Measurements from ENCODE around the gene FBLN2.
"Not testable (repeated sequence)": the region's sequence is repeated elsewhere in the genome, so short reads cannot be mapped to it uniquely, and the experiment has no call there.

The FBLN2 gene

DNA sequence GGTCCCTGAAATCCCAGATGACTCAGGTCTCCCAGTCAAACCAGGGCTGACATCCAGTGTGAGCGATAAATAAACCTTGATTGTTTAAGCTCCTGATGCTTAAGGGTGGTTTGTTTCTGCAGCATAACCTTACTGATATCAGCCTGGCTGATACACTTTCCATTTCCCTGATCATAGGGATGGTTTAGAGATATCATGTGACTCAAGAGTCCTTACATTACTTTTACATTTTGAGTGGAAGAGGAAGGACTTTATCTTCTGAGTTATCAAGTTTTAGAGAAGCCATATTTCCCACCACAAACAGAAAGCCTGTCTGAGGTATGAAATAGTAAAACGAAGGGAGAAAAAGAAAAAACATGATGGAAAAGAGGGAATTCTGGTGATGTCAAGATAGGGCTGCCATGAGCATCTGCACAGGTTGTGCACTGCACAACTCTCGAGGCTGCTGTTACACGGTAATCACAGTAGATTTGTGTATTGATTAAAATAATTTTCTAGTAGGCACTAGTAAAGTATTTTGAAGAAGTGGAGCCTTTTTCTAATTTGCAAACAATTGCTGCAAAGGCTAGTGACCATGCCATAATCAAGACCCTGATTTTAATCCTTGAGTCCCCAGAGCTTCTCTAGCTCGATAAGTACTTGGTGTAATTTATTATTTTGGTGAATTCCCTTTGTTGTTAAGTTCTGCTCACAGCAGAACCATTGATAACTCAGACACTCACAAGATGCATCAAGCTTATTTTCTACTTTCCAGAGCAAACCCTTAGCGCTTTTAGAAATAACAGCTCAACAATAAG lies 34.1 kb upstream of the FBLN2 start:
- DNase-seq: no peak

DNA sequence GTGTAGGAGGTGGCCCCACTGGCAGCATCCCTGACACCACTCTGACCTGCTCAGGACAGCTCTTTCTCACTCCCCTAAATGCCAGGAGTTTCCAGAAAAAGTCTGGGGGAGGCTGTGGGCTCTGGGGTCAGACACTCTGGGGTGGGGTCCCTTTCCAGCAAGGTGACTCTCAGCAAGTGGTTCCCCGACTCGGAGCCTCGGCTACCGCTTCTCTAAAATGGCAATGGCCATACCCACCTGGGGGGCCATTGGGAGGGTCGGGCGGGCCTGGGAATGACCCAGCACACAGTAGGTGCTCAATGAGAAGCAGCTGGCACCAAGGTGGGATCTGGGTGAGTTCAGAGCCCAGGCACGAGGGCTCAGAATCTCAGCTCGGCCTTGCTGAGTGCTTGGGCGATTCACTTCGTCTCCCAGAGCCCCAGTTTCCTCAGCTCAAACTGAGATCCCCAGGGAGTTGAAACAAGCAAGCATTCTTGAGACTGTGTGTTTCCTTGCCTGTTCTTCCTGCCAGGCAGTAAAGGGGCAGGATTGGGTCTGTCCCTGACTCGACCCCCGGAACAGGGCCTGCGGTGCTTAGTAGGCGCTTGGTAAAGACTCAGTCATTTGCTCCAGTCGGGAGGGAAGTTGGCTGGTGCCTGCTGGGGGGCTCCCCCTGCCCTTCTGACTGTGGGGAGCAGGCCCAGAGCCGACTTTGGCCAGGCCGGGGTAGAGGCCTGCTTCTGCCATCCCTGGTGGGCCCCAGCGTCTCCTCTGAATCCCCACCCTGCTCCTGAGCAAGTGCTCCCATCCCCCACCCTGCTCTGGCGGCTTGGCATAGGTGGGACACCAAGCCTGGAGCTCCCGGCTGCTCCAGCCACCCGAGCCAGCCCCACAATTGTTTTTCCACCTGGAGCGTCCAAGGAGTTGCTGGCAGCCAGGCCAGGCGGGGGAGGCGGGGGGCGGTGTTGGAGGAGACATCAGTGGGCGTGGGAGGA lies 32.9 kb upstream of the FBLN2 start:
- no peak for DNase-seq

DNA sequence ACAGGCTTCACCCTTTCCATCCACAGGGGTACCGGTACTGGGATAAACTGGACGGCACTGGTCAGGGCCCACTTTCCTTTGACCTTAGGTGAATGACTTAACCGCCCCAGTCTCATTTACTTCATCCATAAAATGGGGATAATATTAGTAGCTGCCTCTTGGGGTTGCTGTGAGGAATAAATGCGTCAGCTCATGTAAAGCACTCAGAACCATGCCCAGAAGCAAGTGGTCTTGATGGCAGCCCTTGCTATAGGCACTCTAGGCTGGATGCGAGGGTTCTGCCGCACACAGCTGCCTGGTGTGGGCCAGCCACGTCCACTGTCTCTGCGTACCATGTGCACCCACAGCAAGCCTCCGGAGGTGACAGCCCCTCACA lies 32.2 kb upstream of the FBLN2 start:
- no peak for DNase-seq

GRCh38 chr3:13517253-13517977 lies 31.5 kb upstream of the FBLN2 start:
- DNase-seq: no peak

DNA sequence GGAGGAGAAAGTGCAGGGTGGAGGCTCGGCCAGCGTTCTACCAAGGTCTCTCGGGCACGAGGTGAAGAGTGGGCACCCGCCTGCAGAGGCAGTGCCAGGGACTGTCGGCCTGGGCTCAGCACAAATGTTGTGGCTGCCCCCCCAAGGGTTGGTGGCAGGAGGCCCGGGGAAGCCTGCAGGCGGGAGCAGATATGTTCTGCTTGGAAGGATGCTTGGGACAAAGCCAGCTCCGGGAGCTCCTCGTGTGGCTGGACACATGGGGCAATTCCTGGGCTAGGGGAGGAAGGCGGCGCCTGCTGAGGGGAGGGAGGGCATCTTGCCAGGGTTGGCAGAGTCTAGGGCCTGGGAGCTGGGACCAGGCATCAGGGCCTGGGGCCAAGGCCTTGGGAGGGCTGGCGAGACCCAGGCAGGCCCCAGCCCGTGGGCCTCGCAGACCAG lies 30.4 kb upstream of the FBLN2 start:
- DNase-seq: no peak

DNA sequence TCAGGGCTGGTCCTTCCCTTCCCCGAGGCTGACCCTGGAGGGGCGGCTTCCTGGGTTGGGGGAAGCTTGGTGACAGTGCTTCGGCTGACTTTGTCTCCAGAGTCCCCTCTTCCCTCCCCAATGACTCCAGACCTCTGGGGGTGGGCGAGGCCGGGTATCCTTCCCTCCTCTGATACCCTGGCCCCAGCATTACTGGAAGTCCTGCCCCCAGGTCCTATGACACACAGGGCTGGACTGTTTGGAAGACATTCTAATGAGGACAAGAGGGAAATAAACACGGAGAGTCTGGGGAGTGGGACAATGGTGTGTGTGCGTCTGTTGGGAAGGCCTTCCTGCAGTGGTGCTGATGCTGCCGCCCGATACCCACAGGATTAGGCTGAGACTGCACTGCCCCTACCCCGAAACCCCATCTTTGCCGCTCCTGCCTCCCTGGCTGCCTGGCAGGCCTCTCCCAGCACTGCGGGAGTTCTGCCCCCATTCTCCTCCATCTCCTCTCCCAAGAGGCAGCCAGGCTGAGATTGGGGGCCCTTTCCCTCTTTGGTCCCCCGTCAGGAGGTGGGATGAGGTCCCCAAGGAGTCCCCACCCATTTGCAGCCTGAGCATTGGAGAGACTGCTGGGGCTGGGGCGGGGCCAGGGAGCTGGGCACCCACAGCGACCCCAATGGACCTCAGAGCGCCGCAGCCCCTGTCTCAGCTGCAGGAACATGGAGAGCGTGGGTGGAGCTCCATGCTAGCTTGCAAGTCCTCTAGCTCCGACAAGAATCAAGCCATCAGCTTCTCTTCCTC lies 29.7 kb upstream of the FBLN2 start:
- DNase-seq: no peak

DNA sequence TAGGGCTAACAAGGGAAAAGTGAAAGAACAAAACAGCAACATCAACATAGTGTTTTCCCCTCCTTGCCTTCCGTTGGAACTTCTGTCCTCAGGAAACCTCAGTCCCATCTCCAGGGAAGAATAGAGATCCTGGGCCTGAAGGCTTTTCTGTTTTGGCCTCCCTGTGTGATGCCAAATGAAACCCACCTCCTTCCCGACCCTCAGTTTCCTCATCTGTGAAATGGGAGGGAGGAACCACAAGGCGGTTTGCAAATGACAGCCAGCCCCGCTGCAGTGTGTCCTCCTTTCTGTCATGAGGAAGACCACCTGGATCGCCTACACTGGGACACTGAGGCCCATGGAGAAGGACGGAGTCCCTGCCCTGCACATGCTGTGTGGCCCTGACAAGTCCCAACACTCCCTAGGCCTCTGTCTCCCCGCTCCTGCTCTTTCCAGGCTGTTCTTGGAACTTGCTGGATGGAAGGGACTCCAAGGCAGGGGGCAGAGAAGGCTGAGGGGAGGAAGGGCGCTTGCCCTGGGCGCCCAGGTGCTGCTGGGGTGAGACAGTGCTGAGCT lies 28.5 kb upstream of the FBLN2 start:
- no peak for DNase-seq

GRCh38 chr3:13521309-13521708 lies 27.6 kb upstream of the FBLN2 start:
- no peak for DNase-seq

GRCh38 chr3:13521749-13522148 lies 27.2 kb upstream of the FBLN2 start:
- not testable (repeated sequence) for DNase-seq

DNA sequence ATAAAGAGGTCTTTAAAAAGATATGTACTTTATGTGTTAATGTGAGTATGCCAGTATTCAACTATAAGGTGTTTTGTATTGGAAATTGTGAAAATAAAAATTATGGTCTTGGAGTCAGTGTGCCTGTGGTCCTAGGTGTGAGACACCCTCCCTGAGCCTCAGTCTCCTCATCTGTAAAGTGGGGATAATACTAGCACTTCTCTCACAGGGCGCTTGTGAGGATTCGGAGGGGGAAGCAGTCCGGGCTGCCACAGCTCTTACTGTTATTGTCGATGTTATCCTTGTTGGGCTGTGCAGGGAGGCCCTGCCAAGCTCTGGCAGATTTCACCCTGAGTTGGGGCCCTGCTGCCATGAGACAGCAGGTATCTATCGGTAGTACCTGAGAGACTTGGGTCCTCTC lies 26.7 kb upstream of the FBLN2 start:
- no peak for DNase-seq

GRCh38 chr3:13524979-13525669 lies 23.8 kb upstream of the FBLN2 start:
- no peak for DNase-seq

DNA sequence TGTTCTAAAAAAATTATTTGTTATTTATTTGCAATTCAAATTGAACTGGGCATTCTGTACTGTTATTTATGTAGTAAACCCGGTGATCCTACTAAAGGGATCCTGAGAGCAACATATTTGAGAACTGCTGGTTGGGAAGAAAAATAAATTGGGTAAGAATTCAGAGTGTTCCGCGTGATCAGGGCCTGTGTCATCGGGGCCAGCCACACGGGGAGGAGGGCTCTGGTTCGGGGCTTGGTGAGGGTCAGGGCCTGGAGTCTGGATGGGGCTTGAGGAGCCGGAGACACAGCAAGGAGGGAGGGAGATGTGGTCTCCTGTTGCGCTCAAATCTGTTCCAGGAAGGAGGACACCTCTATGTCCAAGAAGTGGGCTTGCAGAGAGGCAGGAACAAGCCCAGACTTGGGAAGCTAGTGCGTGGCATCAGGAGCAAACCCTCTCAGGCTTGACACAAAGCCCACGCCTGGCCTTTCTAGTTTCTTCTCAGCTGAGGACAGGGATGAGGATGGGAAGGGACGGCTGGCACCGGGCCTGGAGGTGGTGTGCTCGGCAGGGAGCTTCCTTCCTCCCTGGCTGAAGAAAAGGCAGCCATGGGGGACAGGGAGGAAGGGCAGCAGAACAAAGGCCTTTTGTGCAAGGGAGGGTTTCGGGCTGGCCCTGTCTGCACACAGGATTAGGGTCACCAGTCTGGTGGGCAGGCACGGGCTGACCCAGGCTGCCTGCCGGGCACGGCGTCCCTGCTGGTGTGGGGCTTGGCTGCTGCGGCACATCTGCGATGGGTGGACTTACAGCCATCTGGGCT lies 22.9 kb upstream of the FBLN2 start:
- DNase-seq: no peak

GRCh38 chr3:13526626-13526949 lies 22.3 kb upstream of the FBLN2 start:
- no peak for DNase-seq

DNA sequence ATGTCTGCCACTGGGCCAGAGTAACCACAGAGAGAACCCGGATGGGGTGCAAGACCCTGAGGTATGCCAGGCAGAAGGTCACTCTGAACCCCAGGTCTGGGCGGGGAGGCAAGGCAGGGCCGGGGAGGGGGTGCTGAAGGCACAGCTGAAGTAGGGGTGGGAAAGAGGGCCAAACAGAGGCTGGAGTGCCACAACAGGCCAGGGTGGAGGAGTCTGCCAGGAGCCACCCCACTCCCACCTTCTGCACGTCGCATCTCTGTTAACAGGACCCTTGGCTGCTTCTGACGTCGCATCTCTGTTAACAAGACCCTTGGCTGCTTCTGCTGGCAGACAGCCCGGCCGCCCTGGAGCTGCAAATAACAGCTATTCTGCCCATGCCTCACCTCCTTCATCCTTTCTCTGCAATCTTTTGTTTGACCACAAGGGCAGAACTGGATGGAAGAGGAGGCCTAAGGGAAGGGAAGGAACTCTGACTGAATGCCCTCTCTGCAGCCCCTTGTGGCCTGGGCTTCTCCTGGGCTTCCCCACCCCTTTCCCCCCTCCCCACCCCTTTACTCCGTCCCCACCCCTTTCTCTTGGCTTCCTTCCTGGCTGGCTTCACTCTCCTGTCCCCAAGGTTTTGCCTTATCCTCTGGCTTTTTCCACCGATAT lies 20.6 kb upstream of the FBLN2 start:
- no peak for DNase-seq

- DNase-seq: no peak
Observed at GRCh38 chr3:13529196-13530112, 19.5 kb upstream of the FBLN2 start.

- DNase-seq: no peak
Observed at GRCh38 chr3:13530241-13531009, 18.5 kb upstream of the FBLN2 start.

GRCh38 chr3:13532085-13532484 lies 16.8 kb upstream of the FBLN2 start:
- no peak for DNase-seq

DNA sequence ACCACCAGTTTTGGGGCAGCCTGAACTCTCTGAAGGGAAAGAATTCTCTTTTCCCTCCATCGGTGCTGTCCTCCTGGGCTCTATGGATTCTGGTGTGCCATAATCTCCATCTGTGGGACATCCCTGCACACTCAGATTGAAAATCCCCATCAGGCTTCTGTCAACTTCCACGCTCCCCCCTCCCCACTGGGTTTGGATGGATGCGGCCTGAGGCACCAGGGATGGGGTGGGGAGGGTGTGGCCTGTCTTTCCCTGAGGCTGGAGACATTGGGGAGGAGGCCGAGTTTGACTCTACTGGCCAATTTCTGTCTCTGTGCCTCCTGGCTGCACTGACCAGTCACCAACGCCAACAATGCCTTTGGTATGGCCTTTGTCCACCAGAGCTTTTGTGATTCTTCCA lies 16.3 kb upstream of the FBLN2 start:
- no peak for DNase-seq

Data from activated CD8-positive, alpha-beta memory T cell treated with anti-CD3 and anti-CD28 coated beads for 24 hours (primary cell).